Fibroblast of lung (primary cell): Measurements from ENCODE around the gene SAMD13. TPM values are rescaled to one million over a fixed set of nuclear protein-coding genes. Genes with fewer than 3 reads are reported as not detected.

Source experiments
- DNase-seq, 2 donors: peaks; one replicate each; pipeline versions ENCODE4 v3.0.0 to v3.0.0-alpha.2; 2010; ENCODE audit warnings: low read depth in 2 of 2
- H2AFZ ChIP-seq: 2 replicates; pipeline ENCODE4 v1.5.1; 2012; ENCODE audit warnings: low read length, control low read depth, inconsistent platforms
- H3K27ac ChIP-seq: 2 replicates; pipeline ENCODE4 v1.5.1; 2011; ENCODE audit warnings: low read length, control low read depth; ENCODE audit not compliant: insufficient read depth
- H3K27me3 ChIP-seq: 2 replicates; pipeline ENCODE4 v1.5.1; 2011; ENCODE audit warnings: mild to moderate bottlenecking, low read length; ENCODE audit not compliant: control insufficient read depth, insufficient read depth
- H3K36me3 ChIP-seq: 2 replicates; pipeline ENCODE4 v1.5.1; 2011; ENCODE audit warnings: low read length; ENCODE audit not compliant: control insufficient read depth, insufficient read depth
- H3K4me1 ChIP-seq: 2 replicates; pipeline ENCODE4 v1.5.1; 2011; ENCODE audit warnings: low read length; ENCODE audit not compliant: control insufficient read depth, insufficient read depth; ENCODE audit errors: extremely low read depth
- H3K4me2 ChIP-seq: 2 replicates; pipeline ENCODE4 v1.5.1; 2011; ENCODE audit warnings: low read length, control low read depth; ENCODE audit not compliant: insufficient read depth; ENCODE audit errors: extremely low read depth
- H3K4me3 ChIP-seq, 4 experiments: fragments of 200-600 bp in 1 of 4; sonication (generic) in 1 of 4; replicated peaks in 1 of 4; 2 replicates each; pipeline ENCODE4 v1.5.1; 2011 to 2016; ENCODE audit warnings: low read length in 4 of 4, low read depth in 3 of 4, mild to moderate bottlenecking in 3 of 4, control low read depth in 2 of 4, inconsistent platforms in 1 of 4, mixed read lengths in 1 of 4; ENCODE audit not compliant: insufficient read depth in 1 of 4; ENCODE audit errors: control extremely low read depth in 1 of 4
- H3K79me2 ChIP-seq: 2 replicates; pipeline ENCODE4 v1.5.1; 2012; ENCODE audit warnings: mild to moderate bottlenecking, low read length, inconsistent platforms; ENCODE audit not compliant: control insufficient read depth, insufficient read depth
- H3K9ac ChIP-seq: 2 replicates; pipeline ENCODE4 v1.5.1; 2011; ENCODE audit warnings: mild to moderate bottlenecking, low read length, control low read depth; ENCODE audit not compliant: insufficient read depth
- H3K9me3 ChIP-seq: 2 replicates; pipeline ENCODE4 v1.5.1; 2012; ENCODE audit warnings: low read depth, low read length; ENCODE audit not compliant: control insufficient read depth, insufficient read depth
- H4K20me1 ChIP-seq: 2 replicates; pipeline ENCODE4 v1.5.1; 2011; ENCODE audit warnings: low read length; ENCODE audit not compliant: control insufficient read depth, insufficient read depth; ENCODE audit errors: extremely low read depth
- CTCF ChIP-seq, 2 donors: IDR thresholded peaks in 1 of 2; conservative IDR thresholded peaks in 1 of 2; 1 replicate in 1 of 2; 2 replicates in 1 of 2; pipeline ENCODE4 v1.5.1; 2011 to 2012; ENCODE audit warnings: low read length in 2 of 2, control low read depth in 1 of 2, inconsistent platforms in 1 of 2, low read depth in 1 of 2, mild to moderate bottlenecking in 1 of 2
- EZH2 ChIP-seq: IDR thresholded peaks from 2 replicates; pipeline ENCODE4 v1.5.1; 2012; ENCODE audit warnings: low read length, control low read depth, mild to moderate bottlenecking; ENCODE audit errors: missing control alignments
- polyA plus RNA-seq, 2 donors: library from polyadenylated mRNA; depleted of rRNA in 1 of 2; stranded (reverse) in 1 of 2; unstranded in 1 of 2; fragments of >200 nt; gene quantifications; 2 replicates each; pipeline ENCODE4 v1.2.1, GENCODE V29; 2011 to 2012; ENCODE audit warnings: missing spikeins in 1 of 2
- total RNA-seq: library from RNA; depleted of rRNA; stranded (reverse); fragments of >200 nt; gene quantifications from 2 replicates; pipeline ENCODE4 v1.2.1, GENCODE V29; 2014

SAMD13 gene
- total and polyA plus RNA-seq, 2 donors (not counting 1 experiment from before 2014, with no cell fraction given), result 0.44 to 2.5 TPM

DNA sequence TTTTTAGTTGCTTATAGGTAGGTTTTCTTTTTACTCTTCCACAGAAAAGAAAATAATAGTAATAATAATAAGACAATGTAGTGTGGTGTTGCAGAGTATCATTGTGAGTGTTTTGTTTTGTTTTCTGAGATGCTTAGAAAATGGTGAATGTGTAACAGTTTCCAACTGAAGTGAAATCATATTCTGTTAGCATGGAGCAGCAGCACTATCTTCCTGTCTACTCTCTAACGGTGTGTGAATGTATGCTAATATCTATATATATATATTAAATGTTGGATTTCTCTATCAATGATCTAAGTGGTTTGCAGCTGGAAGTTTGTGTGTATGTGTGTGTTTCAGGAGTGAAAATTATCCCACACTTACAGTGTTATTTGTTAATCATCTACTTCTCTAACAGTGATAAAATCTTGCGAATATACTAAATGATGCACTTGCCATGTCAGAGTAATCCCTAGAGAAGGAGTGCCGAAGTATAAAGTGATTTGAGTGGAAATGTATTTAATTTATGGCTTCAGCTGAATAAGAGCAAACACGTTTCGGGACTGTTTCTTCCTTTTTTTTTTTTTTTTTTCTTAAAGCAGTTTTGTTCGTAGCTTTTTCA is 377 bp downstream of the SAMD13 start:
- Histone ChIP-seq H3K4me3 (peak overlapping the region in 3 of 4 experiments; percentile 23 to 41 (median 31)), H3K27me3 (no peaks in the 10 kb centered on the region), H3K79me2 (no peaks in the 10 kb centered on the region), H3K9me3 (no peaks in the 10 kb centered on the region), H3K36me3 (no peaks in the 10 kb centered on the region), H3K27ac (no peak overlapping the region), H4K20me1 (no peaks in the 10 kb centered on the region), H2AFZ (peak overlapping the region; percentile 11), H3K9ac (no peak overlapping the region), H3K4me2 (peak overlapping the region; percentile 89), H3K4me1 (peaks cover 14% of the 10 kb centered on the region)
- TF ChIP-seq EZH2, result no peak
- no peak for TF ChIP-seq CTCF (conservative IDR thresholded peaks at IDR 0.05 in 1 of 2, IDR thresholded peaks at IDR 0.05 in 1 of 2; ENCODE audit: low read depth in 1 of 2, low read length in 2 of 2)
- peak in 1 of 2 donors; percentile 12 for DNase-seq

- Histone ChIP-seq H3K27ac (peak overlapping the region; percentile 3), H3K9ac (no peak overlapping the region), H3K4me2 (peak overlapping the region; percentile 89), H3K79me2 (no peaks in the 10 kb centered on the region), H3K9me3 (no peaks in the 10 kb centered on the region), H3K36me3 (no peaks in the 10 kb centered on the region), H3K27me3 (no peaks in the 10 kb centered on the region), H4K20me1 (no peaks in the 10 kb centered on the region), H3K4me1 (peaks cover 14% of the 10 kb centered on the region), H3K4me3 (peak overlapping the region; percentile 12 to 66 (median 40)), H2AFZ (peak overlapping the region; percentile 87)
- TF ChIP-seq EZH2 (no peak), CTCF (conservative IDR thresholded peaks at IDR 0.05 in 1 of 2, IDR thresholded peaks at IDR 0.05 in 1 of 2; ENCODE audit: low read depth in 1 of 2, low read length in 2 of 2) (no peak)
- peak; percentile 10 to 34 for DNase-seq
Observed at GRCh38 chr1:84303314-84303830, 1.9 kb downstream of the SAMD13 start.

DNA sequence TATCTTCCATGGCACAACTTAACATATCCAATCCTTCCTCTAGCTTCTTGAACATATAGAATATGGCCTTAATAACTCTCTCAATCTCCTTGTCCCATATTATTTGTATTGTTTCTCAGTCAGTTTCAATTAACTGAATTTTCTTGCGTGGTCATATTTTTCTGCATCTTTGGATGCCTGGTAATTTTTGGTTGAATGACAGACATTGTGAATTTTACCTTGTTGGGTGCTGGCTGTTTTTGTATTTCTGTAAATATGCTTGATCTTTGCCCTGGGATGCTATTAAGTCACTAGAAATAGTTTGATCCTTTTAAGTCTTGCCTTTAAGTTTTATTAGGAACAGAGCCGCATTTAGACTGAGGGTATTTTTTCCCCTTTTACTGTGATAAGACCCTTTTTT is 5.9 kb downstream of the SAMD13 start:
- Histone ChIP-seq H2AFZ (no peak overlapping the region), H3K27ac (no peak overlapping the region), H4K20me1 (no peaks in the 10 kb centered on the region), H3K9ac (no peak overlapping the region), H3K36me3 (no peaks in the 10 kb centered on the region), H3K4me2 (no peak overlapping the region), H3K9me3 (no peaks in the 10 kb centered on the region), H3K79me2 (no peaks in the 10 kb centered on the region), H3K27me3 (no peaks in the 10 kb centered on the region), H3K4me1 (peaks cover 4% of the 10 kb centered on the region), H3K4me3 (no peak overlapping the region)
- no peak for DNase-seq
- TF ChIP-seq CTCF (conservative IDR thresholded peaks at IDR 0.05 in 1 of 2, IDR thresholded peaks at IDR 0.05 in 1 of 2; ENCODE audit: low read depth in 1 of 2, low read length in 2 of 2) (no peak), EZH2 (no peak)
